T follicular helper cell (primary cell): ENCODE measurements around the gene MYO15B.

ENCODE experiments used
- DNase-seq: peaks from one replicate; pipeline ENCODE4 v3.0.0-alpha.2; 2020; ENCODE audit warnings: low read depth

Gene MYO15B

DNA sequence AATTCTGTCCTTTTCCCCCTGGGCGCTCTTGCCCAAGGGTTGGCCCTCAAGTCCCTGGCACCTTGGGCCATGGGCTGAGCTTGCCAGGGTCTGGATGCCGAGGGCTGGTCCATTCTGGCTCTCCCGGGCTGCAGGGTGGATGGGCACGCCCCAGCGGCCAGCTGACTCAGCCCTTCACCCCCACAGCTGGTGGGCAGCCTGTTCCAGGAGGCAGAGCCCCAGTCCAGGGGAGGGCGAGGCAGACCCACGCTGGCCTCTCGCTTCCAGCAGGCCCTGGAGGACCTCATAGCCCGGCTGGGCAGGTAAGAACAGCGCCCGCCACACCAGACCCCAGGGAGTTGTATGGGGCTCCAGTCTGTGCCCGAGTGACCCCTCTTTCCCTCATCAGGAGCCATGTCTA, 15.0 kb downstream of the MYO15B start:
- no peak for DNase-seq

DNA sequence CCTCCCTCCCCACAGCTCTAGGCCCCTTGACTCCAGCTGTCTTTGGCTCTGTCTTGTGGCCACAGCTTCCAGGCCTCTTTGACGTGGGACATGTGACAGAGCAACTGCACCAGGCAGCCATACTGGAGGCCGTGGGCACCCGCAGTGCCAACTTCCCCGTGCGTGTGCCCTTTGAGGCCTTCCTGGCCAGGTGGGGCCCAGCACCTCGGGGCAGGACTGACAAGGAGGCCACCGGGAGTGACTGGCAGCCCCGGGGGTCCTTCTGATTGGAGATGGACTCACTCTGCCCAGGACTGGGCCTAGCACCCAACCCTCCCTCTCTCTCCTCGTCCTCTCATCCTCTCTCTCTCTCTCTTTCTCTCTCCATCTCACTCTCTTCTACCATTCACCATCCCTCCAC, 15.5 kb downstream of the MYO15B start:
- DNase-seq = no peak

DNA sequence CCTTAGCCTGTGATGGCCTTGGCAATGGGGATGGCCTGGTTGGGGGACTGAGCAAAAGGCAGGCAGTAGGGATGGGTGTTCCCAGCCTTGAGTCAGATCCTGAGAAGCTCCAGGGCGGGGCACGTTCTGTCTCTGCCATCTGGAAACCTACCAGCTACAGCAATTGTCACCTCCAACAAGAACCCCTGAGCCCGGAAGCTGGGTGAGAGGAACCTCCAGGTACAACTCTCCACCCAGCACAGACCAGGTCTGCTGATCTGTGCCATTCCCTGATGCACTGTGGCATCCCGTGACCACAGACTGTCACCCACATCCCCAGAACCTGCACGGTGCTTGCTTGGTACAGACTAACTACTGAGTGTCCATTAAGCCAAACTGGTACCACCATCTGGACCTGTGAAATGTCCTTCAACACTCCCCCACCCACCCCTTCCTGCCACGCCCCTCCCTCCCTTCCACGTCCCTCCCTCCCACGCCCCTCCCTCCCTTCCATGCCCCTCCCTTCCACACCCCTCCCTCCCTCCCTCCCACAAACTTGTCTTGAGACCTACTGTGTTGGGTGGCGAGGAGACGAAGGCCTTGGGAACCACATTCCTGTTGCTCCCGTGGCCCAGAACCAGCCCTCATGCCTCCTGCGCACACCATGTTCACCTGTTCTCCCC, 16.6 kb downstream of the MYO15B start:
- DNase-seq = no peak

DNA sequence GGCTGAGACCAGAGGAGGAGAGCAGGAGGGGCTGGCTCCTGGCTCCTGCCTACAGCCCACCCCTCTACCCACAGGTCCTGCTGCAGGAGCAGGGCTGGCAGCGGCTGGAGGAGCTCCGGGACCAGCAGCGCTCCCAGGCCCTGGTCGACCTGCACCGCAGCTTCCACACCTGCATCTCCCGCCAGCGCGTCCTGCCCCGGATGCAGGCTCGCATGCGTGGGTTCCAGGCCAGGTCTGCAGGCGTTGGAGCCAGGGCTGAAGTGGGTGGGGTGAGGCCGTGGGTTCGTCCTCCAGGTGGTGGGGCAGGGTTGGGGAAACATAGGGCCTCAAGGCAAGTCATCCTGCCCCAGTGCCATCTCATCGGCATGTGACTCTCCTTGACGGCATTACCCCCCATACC, 18.2 kb downstream of the MYO15B start:
- DNase-seq = no peak

DNA sequence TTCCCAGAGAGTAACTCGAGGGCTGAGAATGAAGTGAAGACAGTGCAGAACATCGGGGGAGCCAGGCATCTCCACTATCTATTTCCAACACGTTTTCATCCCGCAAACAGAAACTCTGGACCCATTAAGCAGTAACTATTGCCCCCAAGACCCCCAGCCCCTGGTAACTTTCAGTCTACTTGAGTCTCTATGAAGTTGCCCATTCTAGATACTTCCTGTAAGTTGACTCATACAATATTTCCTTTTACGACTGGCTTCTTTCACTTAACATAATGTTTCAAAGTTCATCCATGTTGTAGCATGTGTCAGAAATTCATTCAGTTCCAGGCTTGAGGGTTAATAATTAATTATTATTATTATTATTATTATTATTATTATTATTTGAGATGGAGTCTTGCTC, 19.5 kb downstream of the MYO15B start:
- no peak for DNase-seq

DNA sequence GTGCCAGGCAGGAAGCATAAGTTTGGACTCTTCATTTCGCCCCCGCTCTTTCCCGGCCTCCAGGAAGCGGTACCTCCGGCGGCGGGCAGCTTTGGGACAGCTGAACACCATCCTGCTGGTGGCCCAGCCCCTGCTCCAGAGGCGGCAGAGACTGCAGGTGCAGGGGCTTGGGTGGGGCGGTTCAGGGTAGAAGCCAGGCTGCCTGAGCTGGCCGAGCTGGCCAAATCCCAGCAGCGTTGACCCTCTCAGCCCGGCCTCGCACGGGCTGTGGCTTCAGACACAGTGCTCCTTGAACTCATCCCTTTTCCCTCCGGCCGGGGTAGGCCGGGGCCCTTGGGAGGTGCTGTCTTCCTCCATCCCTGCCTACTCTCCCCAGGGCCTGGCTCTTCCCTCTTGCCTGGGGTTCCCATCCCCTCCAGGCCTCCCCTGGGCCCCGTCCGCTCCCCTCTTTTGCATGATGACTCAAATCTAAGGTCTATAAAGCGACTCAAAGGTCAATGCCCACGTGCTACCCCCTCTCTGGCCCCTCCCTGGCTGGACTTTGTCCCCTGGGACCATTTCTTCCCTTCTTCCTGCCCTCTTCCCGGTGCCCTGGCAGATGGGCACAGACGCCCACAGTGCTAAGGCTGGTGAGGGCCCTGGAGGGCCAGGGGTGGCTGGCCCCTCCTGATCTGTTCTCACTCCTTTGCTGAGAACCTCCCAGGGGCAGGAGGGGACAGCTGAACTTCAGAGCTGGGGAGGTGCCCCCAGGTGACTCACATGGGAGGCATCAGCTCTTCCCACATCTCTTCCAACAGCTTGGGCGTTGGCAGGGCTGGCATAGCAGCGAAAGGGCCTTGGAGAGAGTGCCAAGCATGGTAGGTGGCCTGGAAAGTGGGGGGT, 22.7 kb downstream of the MYO15B start:
- no peak for DNase-seq

DNA sequence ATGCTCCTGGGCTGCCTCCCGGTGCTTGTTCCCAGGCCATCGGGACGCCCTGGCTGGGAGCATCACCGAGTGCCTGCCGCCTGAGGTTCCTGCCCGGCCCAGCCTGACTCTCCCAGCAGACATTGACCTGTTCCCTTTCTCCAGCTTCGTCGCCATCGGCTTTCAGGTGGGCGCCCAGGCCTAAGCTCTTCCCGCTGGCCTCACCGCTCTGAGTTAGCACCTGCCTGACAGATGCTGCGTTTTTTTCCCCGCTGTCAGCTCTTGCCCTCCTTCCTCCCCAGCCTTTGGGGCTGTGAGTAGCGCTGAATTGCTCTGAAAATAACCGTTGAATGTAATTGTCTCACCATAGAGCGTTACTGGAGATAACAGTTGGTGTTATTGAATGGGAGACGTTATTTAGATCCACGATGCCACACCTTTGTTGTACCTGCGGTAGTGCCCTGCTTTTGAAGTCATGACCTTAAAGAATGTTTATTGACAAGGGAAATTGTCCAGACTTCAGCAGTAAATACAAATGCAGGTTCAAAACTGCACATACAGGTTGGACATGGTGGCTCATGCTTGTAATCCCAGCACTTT, 24.3 kb downstream of the MYO15B start:
- DNase-seq = no peak

DNA sequence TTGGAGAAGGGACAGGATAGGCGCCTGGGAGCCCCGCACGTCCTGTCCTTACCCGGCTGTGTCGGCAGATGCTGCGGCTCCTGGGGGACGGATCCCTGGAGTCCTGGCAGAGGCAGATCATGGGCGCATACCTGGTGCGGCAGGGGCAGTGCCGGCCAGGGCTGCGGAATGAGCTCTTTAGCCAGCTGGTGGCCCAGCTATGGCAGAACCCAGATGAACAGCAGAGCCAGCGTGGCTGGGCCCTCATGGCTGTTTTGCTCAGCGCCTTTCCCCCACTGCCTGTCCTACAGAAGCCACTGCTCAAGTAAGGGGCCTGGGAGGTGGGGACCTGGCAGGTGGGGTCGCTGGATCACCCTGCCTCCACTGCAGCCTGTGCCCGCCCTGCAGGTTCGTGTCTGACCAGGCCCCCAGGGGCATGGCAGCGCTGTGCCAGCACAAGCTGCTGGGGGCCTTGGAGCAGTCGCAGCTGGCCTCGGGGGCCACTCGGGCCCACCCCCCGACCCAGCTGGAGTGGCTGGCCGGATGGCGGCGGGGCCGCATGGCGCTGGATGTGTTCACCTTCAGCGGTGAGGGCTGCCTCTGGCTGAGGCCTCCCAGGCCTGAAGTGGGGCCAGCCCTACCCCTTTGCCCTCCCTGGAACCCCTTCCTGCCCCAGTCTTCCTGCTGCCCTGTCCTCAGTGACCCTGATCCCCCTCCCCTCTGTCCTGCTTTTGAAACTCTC, 25.5 kb downstream of the MYO15B start:
- DNase-seq = no peak

DNA sequence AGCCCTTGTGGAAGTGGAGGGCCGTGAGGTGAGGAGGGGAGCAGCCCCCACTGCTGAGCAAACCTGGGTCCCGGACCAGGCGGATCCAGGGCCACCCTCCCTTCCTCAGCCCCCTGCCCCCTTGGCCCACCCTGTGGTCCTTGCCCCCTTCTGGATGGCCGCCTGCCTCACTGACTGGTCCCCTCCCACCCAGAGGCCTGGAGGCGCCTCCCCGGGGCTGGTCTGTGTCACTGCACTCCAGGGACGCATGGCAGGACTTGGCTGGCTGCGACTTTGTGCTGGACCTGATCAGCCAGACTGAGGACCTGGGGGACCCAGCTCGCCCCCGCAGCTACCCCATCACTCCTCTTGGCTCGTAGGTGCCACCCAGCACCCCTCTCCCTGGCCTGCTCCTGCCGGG, 26.4 kb downstream of the MYO15B start:
- DNase-seq = no peak

DNA sequence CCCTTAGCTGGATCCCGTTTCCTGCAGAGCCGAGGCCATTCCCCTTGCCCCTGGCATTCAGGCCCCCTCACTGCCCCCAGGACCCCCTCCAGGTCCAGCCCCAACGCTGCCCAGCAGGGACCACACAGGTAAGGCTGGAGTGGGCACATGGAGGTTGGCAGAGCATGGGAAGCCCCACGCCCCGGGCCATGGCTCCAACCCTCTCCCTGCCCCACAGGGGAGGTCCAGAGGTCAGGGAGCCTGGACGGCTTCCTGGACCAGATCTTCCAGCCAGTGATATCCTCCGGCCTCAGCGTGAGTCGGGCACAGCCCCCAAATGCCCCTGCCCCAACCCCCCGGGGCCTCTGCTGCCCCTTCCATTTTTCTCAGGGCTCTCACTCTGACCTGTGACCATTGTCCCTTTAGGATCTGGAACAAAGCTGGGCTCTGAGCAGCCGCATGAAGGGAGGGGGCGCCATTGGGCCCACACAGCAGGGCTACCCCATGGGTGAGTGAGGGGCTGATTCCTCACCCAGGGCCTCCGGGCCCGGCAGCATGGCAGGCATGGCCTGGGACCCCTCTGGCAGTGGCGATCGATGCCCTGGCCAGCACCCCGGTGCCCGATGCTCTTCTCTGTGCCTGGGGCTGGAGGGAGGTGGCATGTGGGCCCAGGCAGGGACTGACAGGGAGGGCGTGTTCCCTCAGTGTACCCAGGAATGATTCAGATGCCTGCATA, 27.1 kb downstream of the MYO15B start:
- no peak for DNase-seq

DNA sequence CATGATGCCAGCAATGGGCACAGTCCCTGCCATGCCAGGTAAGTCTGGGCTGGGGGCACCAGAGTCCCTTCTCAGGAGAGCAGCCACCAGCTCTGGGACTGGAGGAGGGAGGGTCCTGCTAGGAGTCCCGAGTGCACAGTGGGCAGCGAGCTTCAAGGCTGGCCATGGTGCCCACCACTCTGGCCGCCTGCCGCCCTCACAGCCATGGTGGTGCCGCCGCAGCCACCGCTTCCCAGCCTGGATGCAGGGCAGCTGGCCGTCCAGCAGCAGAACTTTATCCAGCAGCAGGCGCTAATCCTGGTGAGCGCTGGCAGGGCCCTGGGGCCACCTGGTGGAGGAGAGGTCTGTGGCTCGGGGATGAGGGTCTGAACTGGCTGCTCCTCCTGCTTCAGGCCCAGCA, 27.7 kb downstream of the MYO15B start:
- DNase-seq = no peak

DNA sequence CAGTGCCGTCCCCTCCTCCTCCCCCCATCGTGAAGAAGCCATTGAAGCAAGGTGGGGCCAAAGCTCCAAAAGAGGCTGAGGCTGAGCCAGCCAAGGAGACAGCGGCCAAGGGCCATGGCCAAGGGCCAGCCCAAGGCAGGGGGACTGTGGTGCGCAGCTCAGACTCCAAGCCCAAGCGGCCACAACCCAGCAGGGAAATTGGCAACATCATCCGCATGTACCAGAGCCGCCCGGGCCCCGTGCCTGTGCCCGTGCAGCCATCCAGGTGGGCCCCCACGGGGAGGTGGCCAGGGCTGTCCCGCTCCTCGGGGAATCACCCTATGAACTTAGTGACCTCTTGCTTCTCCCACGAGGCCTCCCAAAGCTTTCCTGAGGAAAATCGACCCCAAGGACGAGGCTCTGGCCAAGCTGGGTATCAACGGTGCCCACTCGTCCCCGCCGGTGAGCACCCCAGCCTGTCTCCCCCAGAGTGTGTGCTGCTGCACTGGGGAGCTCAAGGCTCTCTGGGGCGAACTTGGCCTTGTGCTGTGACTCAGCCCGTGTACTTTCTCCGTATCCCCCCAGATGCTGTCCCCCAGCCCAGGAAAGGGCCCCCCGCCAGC, 29.0 kb downstream of the MYO15B start:
- no peak for DNase-seq

DNA sequence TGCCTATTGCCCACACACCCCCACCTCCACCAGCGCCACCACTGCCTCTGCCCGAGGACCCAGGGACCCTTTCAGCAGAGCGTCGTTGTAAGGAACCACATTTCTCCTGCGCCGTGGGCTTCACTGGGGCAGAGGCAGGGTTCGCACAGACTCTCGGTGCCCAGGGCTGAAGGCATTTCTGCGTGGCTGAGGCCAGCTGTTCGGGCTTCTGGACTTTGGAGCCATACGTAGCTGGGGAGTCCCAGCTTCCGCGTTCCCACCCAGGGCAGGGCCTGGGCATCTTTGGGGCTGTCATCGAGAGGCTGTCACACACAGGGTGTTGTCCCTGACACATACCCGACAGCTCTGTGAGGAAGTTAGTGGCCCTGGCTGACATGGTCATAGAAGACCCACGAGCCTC, 29.6 kb downstream of the MYO15B start:
- no peak for DNase-seq

DNA sequence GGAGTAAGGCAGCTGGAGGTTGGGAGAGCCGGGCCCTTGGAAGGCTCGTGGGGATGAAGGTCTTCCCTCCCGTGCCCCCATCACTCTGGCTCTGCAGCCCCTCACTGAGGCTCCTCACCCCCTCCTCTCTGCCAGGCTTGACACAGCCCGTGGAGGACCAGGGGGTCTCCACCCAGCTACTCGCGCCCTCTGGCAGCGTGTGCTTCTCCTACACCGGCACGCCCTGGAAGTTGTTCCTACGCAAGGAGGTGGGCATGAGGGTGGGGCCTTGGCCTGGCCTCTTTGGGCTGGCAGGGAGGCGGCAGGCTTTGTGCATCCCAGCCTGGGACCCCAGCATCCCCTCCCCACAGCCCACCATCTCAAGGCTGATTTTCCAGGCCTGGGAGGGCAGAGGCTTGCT, 30.1 kb downstream of the MYO15B start:
- DNase-seq = no peak

DNA sequence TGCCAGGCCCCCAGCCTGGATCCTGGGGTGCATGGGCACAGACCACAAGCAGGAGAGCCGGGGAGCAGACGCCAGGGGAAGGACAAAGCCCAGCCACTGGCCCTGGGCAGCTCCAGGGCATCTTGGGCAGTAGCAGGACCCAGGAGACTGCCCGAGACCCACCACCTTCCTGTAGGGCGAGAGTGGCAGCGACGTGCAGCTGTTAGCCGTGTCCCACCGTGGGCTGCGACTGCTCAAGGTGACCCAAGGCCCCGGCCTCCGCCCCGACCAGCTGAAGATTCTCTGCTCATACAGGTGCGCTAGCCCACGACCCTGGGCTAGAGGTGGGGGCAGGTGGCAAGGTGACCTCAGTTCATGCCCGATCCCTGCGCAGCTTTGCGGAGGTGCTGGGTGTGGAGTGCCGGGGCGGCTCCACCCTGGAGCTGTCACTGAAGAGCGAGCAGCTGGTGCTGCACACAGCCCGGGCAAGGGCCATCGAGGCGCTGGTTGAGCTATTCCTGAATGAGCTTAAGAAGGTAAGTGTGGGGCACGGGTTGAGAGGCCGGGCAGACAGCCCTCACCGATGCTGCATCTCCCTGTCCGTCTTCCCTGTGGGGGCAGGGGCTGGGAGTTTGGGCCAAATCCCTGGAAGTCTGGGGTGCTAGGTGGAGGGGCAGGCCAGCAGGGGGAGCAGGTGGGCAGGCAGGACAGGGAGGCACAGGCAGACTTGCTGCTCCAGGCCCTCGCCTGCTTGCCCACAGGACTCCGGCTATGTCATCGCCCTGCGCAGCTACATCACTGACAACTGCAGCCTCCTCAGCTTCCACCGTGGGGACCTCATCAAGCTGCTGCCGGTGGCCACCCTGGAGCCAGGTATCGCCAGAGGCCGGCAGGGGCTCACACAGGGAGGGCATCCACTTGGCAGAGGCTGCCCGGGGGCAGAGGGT, 32.2 kb downstream of the MYO15B start:
- no peak for DNase-seq

DNA sequence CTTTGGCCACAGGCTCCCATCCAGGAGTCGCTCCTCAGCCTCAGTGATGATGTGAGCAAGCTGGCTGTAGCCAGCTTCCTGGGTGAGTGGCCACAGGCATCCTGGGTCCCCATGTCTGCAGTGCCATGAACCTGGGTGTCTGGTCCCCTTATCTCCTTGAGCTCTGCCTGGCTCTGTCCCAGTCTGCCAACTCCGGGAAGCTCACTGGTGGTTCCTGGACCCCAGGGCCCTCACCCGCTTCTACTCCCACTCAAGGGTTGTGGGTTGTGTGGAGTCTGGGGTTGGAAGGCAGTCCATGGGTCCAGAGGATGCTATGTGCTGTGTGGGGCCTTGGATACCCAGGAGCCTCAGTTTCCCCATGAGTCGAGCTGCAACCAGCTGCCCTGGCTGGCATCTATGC, 33.9 kb downstream of the MYO15B start:
- no peak for DNase-seq

DNA sequence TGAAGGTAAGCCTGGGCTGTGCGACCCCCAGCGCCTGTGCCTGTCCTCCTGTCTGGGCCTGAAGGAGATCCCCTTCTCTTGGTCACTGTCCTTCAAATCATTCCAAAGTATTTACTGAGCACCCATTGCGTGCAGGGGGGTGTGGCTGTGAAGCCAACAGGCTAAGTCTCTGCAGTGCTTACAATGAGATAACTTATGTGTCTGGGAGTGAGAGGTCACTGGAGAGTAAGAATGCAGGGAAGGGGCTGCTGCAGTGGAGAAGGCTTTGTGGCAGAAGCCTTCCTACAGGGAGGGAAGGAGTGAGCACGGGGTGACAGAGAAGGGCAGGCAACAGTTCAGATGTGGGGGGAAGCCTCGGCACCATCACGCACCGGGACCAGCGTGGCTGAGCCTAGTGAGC, 34.5 kb downstream of the MYO15B start:
- DNase-seq = no peak

DNA sequence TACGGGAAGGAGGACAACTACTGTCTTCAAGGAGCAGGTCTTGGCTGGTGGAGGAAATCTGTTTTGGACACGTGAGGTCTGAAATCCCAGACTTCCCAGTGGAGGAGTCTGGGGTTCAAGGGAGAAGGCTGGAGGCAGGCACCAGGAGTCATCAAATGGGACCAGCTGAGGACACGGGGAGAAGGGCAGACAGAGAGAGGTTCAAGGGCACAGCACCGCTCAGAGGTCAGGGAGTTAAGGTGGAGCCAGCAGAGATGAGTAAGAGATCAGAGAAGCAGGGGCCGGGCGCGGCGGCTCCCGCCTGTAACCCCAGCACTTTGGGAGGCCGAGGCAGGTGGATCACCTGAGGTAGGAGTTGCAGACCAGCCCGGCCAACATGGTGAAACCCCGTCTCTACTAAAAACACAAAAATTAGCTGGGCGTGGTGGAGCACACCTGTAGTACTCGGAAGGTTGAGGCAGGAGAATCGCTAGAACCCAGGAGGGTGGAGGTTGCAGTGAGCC, 35.2 kb downstream of the MYO15B start:
- DNase-seq = no peak

DNA sequence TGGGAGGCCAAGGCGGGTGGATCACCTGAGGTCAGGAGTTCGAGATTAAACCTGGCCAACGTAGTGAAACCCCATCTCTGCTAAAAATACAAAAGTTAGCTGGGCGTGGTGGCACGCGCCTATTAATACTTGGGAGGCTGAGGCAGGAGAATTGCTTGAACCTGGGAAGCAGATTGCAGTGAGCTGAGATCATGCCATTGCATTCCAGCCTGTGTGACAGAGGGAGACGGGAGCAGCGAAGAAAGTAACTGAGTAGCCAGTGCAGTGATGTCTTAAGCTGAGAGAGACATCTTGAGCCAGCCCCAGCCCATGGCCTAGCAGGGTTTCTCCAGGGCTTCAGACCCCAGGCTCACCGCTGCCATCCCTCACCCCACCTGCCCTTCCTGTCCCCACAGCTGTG, 35.8 kb downstream of the MYO15B start:
- DNase-seq = no peak

DNA sequence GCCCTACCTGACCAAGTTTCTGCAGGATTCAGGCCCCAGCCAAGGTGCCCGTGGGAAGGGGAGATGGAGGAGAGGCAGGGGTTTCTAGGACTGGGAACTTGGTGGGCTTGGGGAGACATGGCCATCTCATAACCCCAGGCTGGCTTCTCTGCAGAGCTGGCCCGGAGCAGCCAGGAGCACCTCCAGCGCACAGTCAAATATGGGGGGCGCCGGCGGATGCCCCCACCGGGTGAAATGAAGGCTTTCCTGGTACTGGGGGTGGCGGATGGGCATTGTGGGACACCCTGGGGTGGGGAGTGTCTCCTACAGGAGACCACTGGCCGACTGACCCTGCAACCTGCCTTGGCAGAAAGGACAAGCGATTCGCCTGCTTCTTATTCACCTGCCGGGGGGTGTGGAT, 36.4 kb downstream of the MYO15B start:
- no peak for DNase-seq
